Panc1 (cell line): Measurements from ENCODE around the gene DENND2A. TPM values are rescaled to one million over a fixed set of nuclear protein-coding genes. Genes with fewer than 3 reads are reported as not detected.

ENCODE experiments used
- ATAC-seq: fragments of 200-7000 bp; cut with Tn5 transposase; 2 replicates; pipeline ENCODE4 v1.9.1; 2020; ENCODE audit warnings: mild to moderate bottlenecking, moderate library complexity
- BruUV-seq: library from RNA; stranded (reverse); fragments of 400-500 nt; replicated peaks from 2 replicates; lab custom pipeline; 2021; lab: Mats Ljungman, UMichigan
- CTCF ChIA-PET: fragments of 300-600 bp; sonication (Branson Sonifier 250); formaldehyde crosslinking; loops from one replicate; lab custom pipeline; 2022; ENCODE audit warnings: antibody characterized with exemption; lab: Charles Lee
- POLR2A ChIA-PET: fragments of 300-600 bp; sonication (Branson Sonifier 250); formaldehyde crosslinking; loops from one replicate; lab custom pipeline; 2022; ENCODE audit warnings: antibody characterized with exemption; lab: Charles Lee
- DNase-seq: peaks from one replicate; pipeline ENCODE4 v3.0.0-alpha.2; 2010; ENCODE audit warnings: low read depth, low spot score
- H3K27ac ChIP-seq: 2 replicates; pipeline ENCODE4 v1.5.1; 2011; ENCODE audit warnings: mild to moderate bottlenecking, low read length, inconsistent platforms
- H3K27me3 ChIP-seq: fragments of 200-500 bp; sonication (Bioruptor generic); 2 replicates; pipeline ENCODE4 v1.6.0; 2014; ENCODE audit warnings: low read length, inconsistent platforms; ENCODE audit not compliant: control insufficient read depth, insufficient read depth
- H3K36me3 ChIP-seq: fragments of 200-500 bp; sonication (Bioruptor generic); 2 replicates; pipeline ENCODE4 v1.5.1; 2014; ENCODE audit warnings: inconsistent platforms, mild to moderate bottlenecking, low read length, moderate library complexity; ENCODE audit not compliant: control insufficient read depth, insufficient read depth
- H3K4me1 ChIP-seq: 2 replicates; pipeline ENCODE4 v1.5.1; 2011; ENCODE audit warnings: inconsistent platforms, mild to moderate bottlenecking, low read length, moderate library complexity; ENCODE audit not compliant: control insufficient read depth, insufficient read depth
- H3K4me3 ChIP-seq, 2 experiments: 2 replicates each; pipeline ENCODE4 v1.5.1; 2011 to 2012; ENCODE audit warnings: low read depth in 2 of 2, low read length in 2 of 2, mild to moderate bottlenecking in 2 of 2, inconsistent platforms in 1 of 2, moderate library complexity in 1 of 2
- H3K9me3 ChIP-seq: fragments of 200-500 bp; sonication (Bioruptor generic); 2 replicates; pipeline ENCODE4 v1.5.1; 2014; ENCODE audit warnings: low read depth, mild to moderate bottlenecking, inconsistent platforms, low read length, moderate library complexity; ENCODE audit not compliant: control insufficient read depth, insufficient read depth
- POLR2AphosphoS5 ChIP-seq: IDR thresholded peaks from 2 replicates; pipeline ENCODE4 v1.6.1; 2012; ENCODE audit warnings: mild to moderate bottlenecking, low read depth, low read length, moderate library complexity
- SIN3A ChIP-seq: IDR thresholded peaks from 2 replicates; pipeline ENCODE4 v1.6.1; 2012; ENCODE audit warnings: low read depth, mild to moderate bottlenecking, low read length, moderate library complexity, borderline replicate concordance; ENCODE audit not compliant: insufficient read depth
- TCF7L2 ChIP-seq: IDR thresholded peaks from 2 replicates; pipeline ENCODE4 v1.6.1; 2011; ENCODE audit warnings: mild to moderate bottlenecking, low read depth, low read length, inconsistent platforms
- in situ Hi-C: cut with HindIII; loops from 2 replicates; pipeline ENCODE4 v1.10.0; 2016; ENCODE audit warnings: low sequenced_read_pairs, low pct_unique_long_range_greater_than_20kb
- intact Hi-C: fragments of 100-400 bp; cut with micrococcal nuclease; formaldehyde crosslinking; loops from one replicate; pipeline ENCODE4 v1.10.0; 2022; ENCODE audit not compliant: unreplicated experiment
- total RNA-seq: library from RNA; stranded (reverse); gene quantifications from one replicate; pipeline ENCODE4 v1.2.1, GENCODE V29; 2021; ENCODE audit not compliant: unreplicated experiment
- TF ChIP-seq, protein P1 (sequence below): fragments of 450-650 bp; IDR thresholded peaks from 2 replicates; pipeline ENCODE4 v1.5.1; 2017; ENCODE audit warnings: mild to moderate bottlenecking
- TF ChIP-seq, protein P2 (sequence below), 2 experiments: IDR thresholded peaks; 2 replicates each; pipeline ENCODE4 v1.6.1; 2011 to 2012; ENCODE audit warnings: low read depth in 2 of 2, control low read depth in 1 of 2, low read length in 1 of 2, mild to moderate bottlenecking in 1 of 2, moderate library complexity in 1 of 2; ENCODE audit not compliant: insufficient read depth in 1 of 2

DENND2A gene
- total RNA-seq, 1 experiment from 2014 or later = 1.4 TPM

DNA sequence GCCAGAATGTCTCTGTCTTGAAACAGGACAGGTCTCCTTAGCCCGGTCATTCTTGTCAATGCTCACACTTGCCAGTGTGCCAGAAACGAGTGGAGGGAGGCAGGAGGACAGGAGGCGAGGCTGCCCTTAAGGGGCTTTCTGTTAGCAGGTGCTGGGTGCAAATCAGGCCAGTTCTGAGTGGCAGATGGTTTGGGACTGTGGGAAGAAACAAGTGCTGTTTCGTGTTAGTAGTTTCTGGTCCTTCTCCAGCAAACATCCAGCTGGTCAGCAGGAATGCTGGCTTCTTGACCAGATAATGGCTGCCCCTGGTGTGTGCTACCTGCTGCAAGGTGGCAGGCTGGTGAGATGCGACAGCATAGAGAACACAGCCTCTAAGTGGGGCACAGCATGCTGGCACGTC lies 47.7 kb upstream of the DENND2A start:
- Histone ChIP-seq H3K27me3 (no peaks in the 10 kb centered on the region), H3K36me3 (no peaks in the 10 kb centered on the region), H3K9me3 (no peaks in the 10 kb centered on the region), H3K4me1 (no peaks in the 10 kb centered on the region), H3K4me3 (no peak overlapping the region), H3K27ac (no peak overlapping the region)
- in situ Hi-C loops = no loop called here
- ChIA-PET CTCF (no interaction called here), POLR2A (interaction anchor here (0.7 kb wide), 1 partner anchor 194 kb away, joined by 4 read pairs; no protein-coding TSS in a partner anchor)
- ATAC-seq = no peak
- BruUV-seq = no TSS peak
- DNase-seq = no peak
- intact Hi-C loops = no loop called here
- TF ChIP-seq TCF7L2 (no peak), SIN3A (no peak), POLR2AphosphoS5 (no peak)
- TF ChIP-seq, protein P1, sequence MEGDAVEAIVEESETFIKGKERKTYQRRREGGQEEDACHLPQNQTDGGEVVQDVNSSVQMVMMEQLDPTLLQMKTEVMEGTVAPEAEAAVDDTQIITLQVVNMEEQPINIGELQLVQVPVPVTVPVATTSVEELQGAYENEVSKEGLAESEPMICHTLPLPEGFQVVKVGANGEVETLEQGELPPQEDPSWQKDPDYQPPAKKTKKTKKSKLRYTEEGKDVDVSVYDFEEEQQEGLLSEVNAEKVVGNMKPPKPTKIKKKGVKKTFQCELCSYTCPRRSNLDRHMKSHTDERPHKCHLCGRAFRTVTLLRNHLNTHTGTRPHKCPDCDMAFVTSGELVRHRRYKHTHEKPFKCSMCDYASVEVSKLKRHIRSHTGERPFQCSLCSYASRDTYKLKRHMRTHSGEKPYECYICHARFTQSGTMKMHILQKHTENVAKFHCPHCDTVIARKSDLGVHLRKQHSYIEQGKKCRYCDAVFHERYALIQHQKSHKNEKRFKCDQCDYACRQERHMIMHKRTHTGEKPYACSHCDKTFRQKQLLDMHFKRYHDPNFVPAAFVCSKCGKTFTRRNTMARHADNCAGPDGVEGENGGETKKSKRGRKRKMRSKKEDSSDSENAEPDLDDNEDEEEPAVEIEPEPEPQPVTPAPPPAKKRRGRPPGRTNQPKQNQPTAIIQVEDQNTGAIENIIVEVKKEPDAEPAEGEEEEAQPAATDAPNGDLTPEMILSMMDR = no peak
- TF ChIP-seq, protein P2, sequence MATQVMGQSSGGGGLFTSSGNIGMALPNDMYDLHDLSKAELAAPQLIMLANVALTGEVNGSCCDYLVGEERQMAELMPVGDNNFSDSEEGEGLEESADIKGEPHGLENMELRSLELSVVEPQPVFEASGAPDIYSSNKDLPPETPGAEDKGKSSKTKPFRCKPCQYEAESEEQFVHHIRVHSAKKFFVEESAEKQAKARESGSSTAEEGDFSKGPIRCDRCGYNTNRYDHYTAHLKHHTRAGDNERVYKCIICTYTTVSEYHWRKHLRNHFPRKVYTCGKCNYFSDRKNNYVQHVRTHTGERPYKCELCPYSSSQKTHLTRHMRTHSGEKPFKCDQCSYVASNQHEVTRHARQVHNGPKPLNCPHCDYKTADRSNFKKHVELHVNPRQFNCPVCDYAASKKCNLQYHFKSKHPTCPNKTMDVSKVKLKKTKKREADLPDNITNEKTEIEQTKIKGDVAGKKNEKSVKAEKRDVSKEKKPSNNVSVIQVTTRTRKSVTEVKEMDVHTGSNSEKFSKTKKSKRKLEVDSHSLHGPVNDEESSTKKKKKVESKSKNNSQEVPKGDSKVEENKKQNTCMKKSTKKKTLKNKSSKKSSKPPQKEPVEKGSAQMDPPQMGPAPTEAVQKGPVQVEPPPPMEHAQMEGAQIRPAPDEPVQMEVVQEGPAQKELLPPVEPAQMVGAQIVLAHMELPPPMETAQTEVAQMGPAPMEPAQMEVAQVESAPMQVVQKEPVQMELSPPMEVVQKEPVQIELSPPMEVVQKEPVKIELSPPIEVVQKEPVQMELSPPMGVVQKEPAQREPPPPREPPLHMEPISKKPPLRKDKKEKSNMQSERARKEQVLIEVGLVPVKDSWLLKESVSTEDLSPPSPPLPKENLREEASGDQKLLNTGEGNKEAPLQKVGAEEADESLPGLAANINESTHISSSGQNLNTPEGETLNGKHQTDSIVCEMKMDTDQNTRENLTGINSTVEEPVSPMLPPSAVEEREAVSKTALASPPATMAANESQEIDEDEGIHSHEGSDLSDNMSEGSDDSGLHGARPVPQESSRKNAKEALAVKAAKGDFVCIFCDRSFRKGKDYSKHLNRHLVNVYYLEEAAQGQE (IDR thresholded peaks at IDR 0.05; ENCODE audit: insufficient read depth in 1 of 2, low read depth in 2 of 2, low read length in 1 of 2) = no peak

DNA sequence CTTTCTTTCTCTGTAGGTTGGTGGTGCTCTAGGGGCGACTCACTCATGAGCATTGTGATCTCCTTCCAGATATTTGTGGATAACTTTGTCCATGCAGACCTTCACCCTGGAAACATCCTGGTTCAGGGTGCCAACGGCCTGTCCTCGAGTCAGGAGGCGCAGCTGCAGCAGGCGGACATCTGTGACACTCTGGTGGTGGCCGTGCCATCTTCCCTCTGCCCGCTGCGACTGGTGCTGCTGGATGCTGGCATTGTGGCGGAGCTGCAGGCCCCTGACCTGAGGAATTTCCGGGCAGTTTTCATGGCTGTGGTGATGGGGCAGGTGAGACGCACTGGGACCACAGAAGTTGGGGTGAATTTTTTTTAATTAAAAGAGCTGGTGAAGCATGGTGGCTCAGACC lies 46.3 kb upstream of the DENND2A start:
- TF ChIP-seq, protein P2 (IDR thresholded peaks at IDR 0.05; ENCODE audit: insufficient read depth in 1 of 2, low read depth in 2 of 2, low read length in 1 of 2) = no peak
- TF ChIP-seq SIN3A = no peak
- DNase-seq = no peak
- Histone ChIP-seq H3K27ac (no peak overlapping the region), H3K4me1 (no peaks in the 10 kb centered on the region), H3K9me3 (no peaks in the 10 kb centered on the region), H3K4me3 (no peak overlapping the region), H3K36me3 (no peaks in the 10 kb centered on the region), H3K27me3 (no peaks in the 10 kb centered on the region)
- ChIA-PET CTCF (no interaction called here), POLR2A (no interaction called here)
- no peak for ATAC-seq
- in situ Hi-C loops (no loop called here), intact Hi-C loops (no loop called here)
- BruUV-seq = no TSS peak
